HG03378 (cell line): ENCODE results near the gene DTX3L.

ENCODE experiments used
- ATAC-seq: cut with Tn5 transposase; IDR thresholded peaks from one replicate; pipeline ENCODE4 v1.9.1; 2021; ENCODE audit warnings: mild to moderate bottlenecking, moderate library complexity; ENCODE audit not compliant: unreplicated experiment

The DTX3L gene

GRCh38 chr3:122564155-122564912 lies at the start of gene DTX3L, which contains the start of gene PARP9:
Gene DTX3L, plus strand, starts transcription at chr3:122564338. Its CDS starts 89 bp downstream, at chr3:122564427.
Gene PARP9, minus strand, starts transcription at chr3:122564300. Its CDS starts 4,680 bp downstream, at chr3:122559620.
- peak; percentile 61 for ATAC-seq

- ATAC-seq: no peak
Measured at GRCh38 chr3:122515020-122515468, 49.1 kb upstream of the DTX3L start.

- no peak for ATAC-seq
Measured at GRCh38 chr3:122515870-122516269, 48.3 kb upstream of the DTX3L start.

- no peak for ATAC-seq
Measured at GRCh38 chr3:122516846-122517360, 47.2 kb upstream of the DTX3L start.

- no peak for ATAC-seq
Measured at GRCh38 chr3:122519693-122520092, 44.4 kb upstream of the DTX3L start.

GRCh38 chr3:122520861-122521260 lies 43.3 kb upstream of the DTX3L start:
- ATAC-seq: no peak

GRCh38 chr3:122523317-122523716 lies 40.8 kb upstream of the DTX3L start:
- ATAC-seq: no peak

- no peak for ATAC-seq
Measured at GRCh38 chr3:122530164-122530563, 34.0 kb upstream of the DTX3L start.

- no peak for ATAC-seq
Measured at GRCh38 chr3:122533480-122533879, 30.7 kb upstream of the DTX3L start.

- peak; percentile 99 for ATAC-seq
Measured at GRCh38 chr3:122533931-122534334, 30.2 kb upstream of the DTX3L start.

GRCh38 chr3:122535964-122536631 lies 28.0 kb upstream of the DTX3L start:
- no peak for ATAC-seq

GRCh38 chr3:122536632-122537001 lies 27.5 kb upstream of the DTX3L start:
- ATAC-seq: no peak

GRCh38 chr3:122538956-122539490 lies 25.1 kb upstream of the DTX3L start:
- ATAC-seq: no peak

GRCh38 chr3:122546151-122546550 lies 18.0 kb upstream of the DTX3L start:
- ATAC-seq: no peak

GRCh38 chr3:122548076-122548475 lies 16.1 kb upstream of the DTX3L start:
- ATAC-seq: no peak

- no peak for ATAC-seq
Measured at GRCh38 chr3:122548619-122549018, 15.5 kb upstream of the DTX3L start.

- ATAC-seq: no peak
Measured at GRCh38 chr3:122553171-122553570, 11.0 kb upstream of the DTX3L start.

- ATAC-seq: no peak
Measured at GRCh38 chr3:122555275-122556071, 8.7 kb upstream of the DTX3L start.

GRCh38 chr3:122557356-122557755 lies 6.8 kb upstream of the DTX3L start:
- ATAC-seq: no peak

- no peak for ATAC-seq
Measured at GRCh38 chr3:122558605-122559004, 5.5 kb upstream of the DTX3L start.

GRCh38 chr3:122559906-122560305 lies 4.2 kb upstream of the DTX3L start:
- ATAC-seq: no peak
